ENCODE results near the gene CHRNB4.
"Not testable (repeated sequence)": the region's sequence is repeated elsewhere in the genome, so short reads cannot be mapped to it uniquely, and the experiment has no call there.

Gene CHRNB4

DNA sequence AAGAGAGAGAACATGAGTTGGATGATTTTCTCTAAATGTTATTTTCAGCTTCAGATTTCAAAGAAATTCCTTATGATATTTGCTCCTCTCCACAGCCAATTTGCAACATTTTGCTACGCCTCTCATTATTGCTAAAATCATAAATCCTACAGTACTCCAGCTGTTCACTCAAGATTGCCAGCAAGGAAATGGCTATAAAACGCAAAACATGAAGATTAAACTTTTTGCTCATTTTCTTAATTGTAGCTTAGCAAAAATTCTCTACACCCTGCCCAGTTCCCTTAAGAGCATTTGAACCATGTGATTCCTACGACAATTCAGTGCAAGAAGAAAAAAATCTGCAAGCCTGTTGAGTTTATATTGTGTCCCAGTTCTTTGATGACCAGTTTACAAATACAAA is 27.0 kb downstream of the CHRNB4 start:
- no peak for DNase-seq
- Histone ChIP-seq H3K4me1 (peaks cover 23% of the 10 kb centered on the region), H3K36me3 (peaks cover 78% of the 10 kb centered on the region), H3K27me3 (no peaks in the 10 kb centered on the region), H3K9me3 (no peaks in the 10 kb centered on the region; the same call in 1 of the 2 replicates), H3K4me3 (ENCODE audit: low read depth, low read length) (no peak overlapping the region)
- TF ChIP-seq, protein P1, sequence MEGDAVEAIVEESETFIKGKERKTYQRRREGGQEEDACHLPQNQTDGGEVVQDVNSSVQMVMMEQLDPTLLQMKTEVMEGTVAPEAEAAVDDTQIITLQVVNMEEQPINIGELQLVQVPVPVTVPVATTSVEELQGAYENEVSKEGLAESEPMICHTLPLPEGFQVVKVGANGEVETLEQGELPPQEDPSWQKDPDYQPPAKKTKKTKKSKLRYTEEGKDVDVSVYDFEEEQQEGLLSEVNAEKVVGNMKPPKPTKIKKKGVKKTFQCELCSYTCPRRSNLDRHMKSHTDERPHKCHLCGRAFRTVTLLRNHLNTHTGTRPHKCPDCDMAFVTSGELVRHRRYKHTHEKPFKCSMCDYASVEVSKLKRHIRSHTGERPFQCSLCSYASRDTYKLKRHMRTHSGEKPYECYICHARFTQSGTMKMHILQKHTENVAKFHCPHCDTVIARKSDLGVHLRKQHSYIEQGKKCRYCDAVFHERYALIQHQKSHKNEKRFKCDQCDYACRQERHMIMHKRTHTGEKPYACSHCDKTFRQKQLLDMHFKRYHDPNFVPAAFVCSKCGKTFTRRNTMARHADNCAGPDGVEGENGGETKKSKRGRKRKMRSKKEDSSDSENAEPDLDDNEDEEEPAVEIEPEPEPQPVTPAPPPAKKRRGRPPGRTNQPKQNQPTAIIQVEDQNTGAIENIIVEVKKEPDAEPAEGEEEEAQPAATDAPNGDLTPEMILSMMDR (IDR thresholded peaks at IDR 0.05; ENCODE audit: low read depth, low read length), result no peak

DNA sequence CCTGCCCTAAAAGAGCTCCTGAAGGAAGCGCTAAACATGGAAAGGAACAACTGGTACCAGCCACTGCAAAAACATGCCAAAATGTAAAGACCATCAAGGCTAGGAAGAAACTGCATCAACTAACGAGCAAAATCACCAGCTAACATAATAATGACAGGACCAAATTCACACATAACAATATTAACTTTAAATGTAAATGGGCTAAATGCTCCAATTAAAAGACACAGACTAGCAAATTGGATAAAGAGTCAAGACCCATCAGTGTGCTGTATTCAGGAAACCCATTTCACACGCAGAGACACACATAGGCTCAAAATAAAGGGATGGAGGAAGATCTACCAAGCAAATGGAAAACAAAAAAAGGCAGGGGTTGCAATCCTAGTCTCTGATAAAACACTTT is 31.5 kb downstream of the CHRNB4 start:
- not testable (repeated sequence) for H3K27me3 ChIP-seq; H3K9me3 ChIP-seq; H3K4me1 ChIP-seq; DNase-seq; H3K4me3 ChIP-seq (ENCODE audit: low read depth, low read length)
- H3K36me3 ChIP-seq, result peaks cover 79% of the 10 kb centered on the region

DNA sequence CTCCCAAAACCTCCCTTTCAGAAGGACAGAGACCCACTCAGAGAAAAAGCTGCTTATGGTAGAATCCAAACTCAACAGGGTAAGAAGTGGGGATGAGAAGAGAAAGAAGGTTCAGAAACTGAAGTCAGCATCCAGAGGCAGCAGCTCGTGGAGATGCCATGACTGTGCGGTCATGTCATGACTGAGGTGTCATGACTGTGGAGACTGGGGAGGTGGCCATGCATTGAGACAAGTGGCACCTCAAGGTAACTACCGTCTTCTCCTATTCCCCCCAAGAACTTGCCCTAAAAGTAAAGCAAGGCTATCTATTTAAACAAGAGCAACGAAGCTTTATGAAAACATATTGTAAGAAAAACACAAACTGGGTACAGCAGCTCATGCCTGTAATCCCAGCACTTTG is 35.3 kb downstream of the CHRNB4 start:
- no peak overlapping the region for H3K4me3 ChIP-seq (ENCODE audit: low read depth, low read length)
- no peaks in the 10 kb centered on the region for H3K4me1 ChIP-seq
- no peaks in the 10 kb centered on the region for H3K27me3 ChIP-seq
- TF ChIP-seq, protein P1 (IDR thresholded peaks at IDR 0.05; ENCODE audit: low read depth, low read length), result no peak
- peaks cover 96% of the 10 kb centered on the region for H3K36me3 ChIP-seq
- DNase-seq, result no peak
- no peaks in the 10 kb centered on the region for H3K9me3 ChIP-seq

DNA sequence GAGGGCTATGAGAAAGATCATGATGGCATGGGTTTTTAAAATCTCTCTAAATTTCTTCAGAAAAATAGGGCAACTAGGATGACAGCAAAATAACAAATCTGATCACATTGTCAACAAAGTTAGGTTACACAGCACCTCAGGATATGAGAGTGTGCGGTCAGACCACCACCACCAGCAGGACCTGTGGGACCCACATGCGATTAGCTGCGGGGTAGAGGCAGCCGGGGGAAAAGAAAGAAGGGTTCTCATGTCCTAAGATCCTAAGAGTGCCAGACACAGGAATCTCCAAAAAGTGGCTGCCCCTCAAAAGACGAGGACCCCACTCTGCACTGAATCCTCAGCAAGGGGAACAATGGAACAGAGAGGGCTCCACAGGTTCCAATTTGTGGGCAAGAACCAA is 35.8 kb downstream of the CHRNB4 start:
- no peak overlapping the region for H3K4me3 ChIP-seq (ENCODE audit: low read depth, low read length)
- TF ChIP-seq, protein P1 (IDR thresholded peaks at IDR 0.05; ENCODE audit: low read depth, low read length), result no peak
- H3K36me3 ChIP-seq, result peaks cover 98% of the 10 kb centered on the region
- no peaks in the 10 kb centered on the region for H3K4me1 ChIP-seq
- no peaks in the 10 kb centered on the region for H3K27me3 ChIP-seq
- no peaks in the 10 kb centered on the region for H3K9me3 ChIP-seq
- DNase-seq, result no peak

DNA sequence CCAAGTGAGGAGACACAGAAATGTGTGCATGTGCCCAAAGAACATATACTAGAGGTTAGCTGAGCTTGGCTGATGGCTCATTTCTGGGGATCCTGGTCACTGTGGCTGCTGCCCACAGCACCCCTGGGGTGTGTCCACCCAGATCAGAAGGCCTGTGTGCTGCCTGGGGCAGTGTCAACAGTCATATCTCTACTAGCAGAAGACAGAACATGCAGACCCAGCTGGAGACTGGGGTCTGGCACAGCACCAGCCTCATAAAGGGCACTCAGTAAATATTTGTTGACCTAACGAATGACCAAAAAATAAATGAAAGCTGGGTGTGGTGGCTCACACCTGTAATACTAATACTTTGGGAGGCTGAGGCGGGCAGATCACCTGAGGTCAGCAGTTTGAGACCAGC is 36.6 kb downstream of the CHRNB4 start:
- no peaks in the 10 kb centered on the region for H3K4me1 ChIP-seq
- no peak overlapping the region for H3K4me3 ChIP-seq (ENCODE audit: low read depth, low read length)
- no peaks in the 10 kb centered on the region for H3K27me3 ChIP-seq
- peaks cover 96% of the 10 kb centered on the region for H3K36me3 ChIP-seq
- no peaks in the 10 kb centered on the region for H3K9me3 ChIP-seq
- DNase-seq, result no peak
- TF ChIP-seq, protein P1 (IDR thresholded peaks at IDR 0.05; ENCODE audit: low read depth, low read length), result no peak

DNA sequence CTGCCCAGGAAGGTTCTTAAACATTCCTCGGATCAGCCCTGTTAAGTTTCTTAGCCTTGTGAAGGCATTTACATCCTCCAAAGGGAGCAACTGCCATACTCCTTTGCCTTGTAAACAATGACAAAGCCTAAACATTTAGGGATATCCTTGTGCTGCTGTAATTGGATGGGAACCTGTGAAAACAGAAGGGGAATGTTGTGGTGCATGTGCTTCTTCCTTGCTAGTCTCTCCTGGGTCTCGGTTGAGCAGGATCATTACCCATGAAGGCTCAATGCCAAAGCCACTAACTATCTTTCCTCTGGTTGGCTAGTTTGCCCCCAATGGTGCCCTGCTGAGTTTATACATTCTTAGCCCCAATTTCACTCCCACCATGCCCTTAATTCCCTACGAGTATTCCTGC is 37.5 kb downstream of the CHRNB4 start:
- TF ChIP-seq, protein P1 (IDR thresholded peaks at IDR 0.05; ENCODE audit: low read depth, low read length), result no peak
- Histone ChIP-seq H3K36me3 (peaks cover 96% of the 10 kb centered on the region), H3K9me3 (no peaks in the 10 kb centered on the region), H3K4me1 (no peaks in the 10 kb centered on the region), H3K4me3 (ENCODE audit: low read depth, low read length) (no peak overlapping the region), H3K27me3 (no peaks in the 10 kb centered on the region)
- DNase-seq, result no peak

DNA sequence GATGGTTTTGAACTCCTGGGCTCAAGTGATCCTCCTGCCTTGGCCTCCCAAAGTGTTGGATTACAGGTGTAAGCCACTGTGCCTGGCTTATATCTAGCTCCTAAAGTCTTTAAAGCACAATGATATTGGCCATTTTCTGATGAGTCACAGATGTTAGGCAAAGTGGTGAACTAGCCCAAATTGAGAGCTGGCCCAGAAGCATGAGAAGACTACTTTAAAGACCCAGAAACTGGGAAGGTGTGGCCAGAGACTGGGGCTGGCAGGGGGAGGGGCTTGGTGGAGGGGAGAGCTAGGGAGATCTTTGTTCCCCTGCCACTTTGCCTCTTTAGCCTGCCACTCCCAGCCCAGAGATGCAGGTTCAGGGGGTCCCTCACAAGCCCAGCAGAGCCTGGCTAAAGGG is 41.8 kb downstream of the CHRNB4 start:
- H3K27me3 ChIP-seq, result no peaks in the 10 kb centered on the region
- no peak for DNase-seq
- H3K4me3 ChIP-seq (ENCODE audit: low read depth, low read length), result no peak overlapping the region
- 0 out of 2 replicates have a peak, but pooled peaks cover 4% of the 10 kb centered on the region for H3K4me1 ChIP-seq
- TF ChIP-seq, protein P1 (IDR thresholded peaks at IDR 0.05; ENCODE audit: low read depth, low read length), result no peak
- H3K36me3 ChIP-seq, result peaks cover 98% of the 10 kb centered on the region
- H3K9me3 ChIP-seq, result no peaks in the 10 kb centered on the region

All from BE2C (cell line).